ENCODE results near the gene ANKRD27.

DNA sequence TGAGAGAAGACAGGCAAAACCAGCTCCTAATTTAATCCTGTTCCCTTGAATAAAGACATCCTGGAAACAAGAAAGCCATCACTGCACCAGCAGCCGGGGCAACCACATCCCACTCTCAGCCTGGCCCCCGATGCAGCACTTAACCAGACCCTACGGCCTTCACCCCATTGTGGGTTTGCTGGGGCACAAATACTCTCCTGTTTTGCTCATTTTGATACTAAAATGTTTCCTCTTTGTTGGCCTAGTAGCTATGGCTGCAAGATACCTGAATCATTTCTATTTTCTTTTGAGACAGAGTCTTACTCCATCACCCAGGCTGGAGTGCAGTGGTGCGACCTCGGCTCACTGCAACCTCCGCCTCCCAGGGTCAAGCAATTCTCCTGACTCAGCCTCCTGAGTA, 28.4 kb downstream of the ANKRD27 start:
- TF ChIP-seq POLR2A (IDR thresholded peaks at IDR 0.05), result no peak
- TF ChIP-seq, protein P1, sequence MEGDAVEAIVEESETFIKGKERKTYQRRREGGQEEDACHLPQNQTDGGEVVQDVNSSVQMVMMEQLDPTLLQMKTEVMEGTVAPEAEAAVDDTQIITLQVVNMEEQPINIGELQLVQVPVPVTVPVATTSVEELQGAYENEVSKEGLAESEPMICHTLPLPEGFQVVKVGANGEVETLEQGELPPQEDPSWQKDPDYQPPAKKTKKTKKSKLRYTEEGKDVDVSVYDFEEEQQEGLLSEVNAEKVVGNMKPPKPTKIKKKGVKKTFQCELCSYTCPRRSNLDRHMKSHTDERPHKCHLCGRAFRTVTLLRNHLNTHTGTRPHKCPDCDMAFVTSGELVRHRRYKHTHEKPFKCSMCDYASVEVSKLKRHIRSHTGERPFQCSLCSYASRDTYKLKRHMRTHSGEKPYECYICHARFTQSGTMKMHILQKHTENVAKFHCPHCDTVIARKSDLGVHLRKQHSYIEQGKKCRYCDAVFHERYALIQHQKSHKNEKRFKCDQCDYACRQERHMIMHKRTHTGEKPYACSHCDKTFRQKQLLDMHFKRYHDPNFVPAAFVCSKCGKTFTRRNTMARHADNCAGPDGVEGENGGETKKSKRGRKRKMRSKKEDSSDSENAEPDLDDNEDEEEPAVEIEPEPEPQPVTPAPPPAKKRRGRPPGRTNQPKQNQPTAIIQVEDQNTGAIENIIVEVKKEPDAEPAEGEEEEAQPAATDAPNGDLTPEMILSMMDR (IDR thresholded peaks at IDR 0.05), result no peak

Measured in lower leg skin (tissue), 3 donors.